ENCODE results near the gene C19orf38. TPM values are rescaled to one million over a fixed set of nuclear protein-coding genes. Genes with fewer than 3 reads are reported as not detected.

Gene C19orf38
- total and polyA plus RNA-seq, 3 donors from 2014 or later = 17.4 to 21.0 (median 19.3) TPM

- TF ChIP-seq POLR2A (IDR thresholded peaks at IDR 0.05) (no peak), CTCF (IDR thresholded peaks at IDR 0.05) (no peak)
- Histone ChIP-seq H3K27ac (no peak overlapping the region), H3K27me3 (no peaks in the 10 kb centered on the region), H3K9me3 (no peaks in the 10 kb centered on the region), H3K4me3 (no peak overlapping the region), H3K4me1 (peaks cover 14% of the 10 kb centered on the region), H3K36me3 (ENCODE audit: low read depth, missing control alignments) (no peaks in the 10 kb centered on the region)
- no peak for DNase-seq
- 67 to 73% methylated on average over 20 of the region's 20 CpGs for WGBS, 2 donors
- intact Hi-C loops (cut with DNase I; ENCODE audit: low total_unique reads) = no loop called here
These were observed 37.3 kb downstream of the C19orf38 start for GRCh38 chr19:10885201-10886169.

GRCh38 chr19:10887616-10888367, 39.6 kb downstream of the C19orf38 start:
- TF ChIP-seq CTCF (IDR thresholded peaks at IDR 0.05) = no peak
- no peak for TF ChIP-seq POLR2A (IDR thresholded peaks at IDR 0.05)
- DNase-seq = no peak
- H3K27me3 ChIP-seq = no peaks in the 10 kb centered on the region
- no peak overlapping the region for H3K4me3 ChIP-seq
- WGBS, 2 donors = 85% methylated on average over 6 to 9 of the region's 9 CpGs
- no peaks in the 10 kb centered on the region for H3K9me3 ChIP-seq
- H3K4me1 ChIP-seq = peaks cover 15% of the 10 kb centered on the region
- no peaks in the 10 kb centered on the region for H3K36me3 ChIP-seq (ENCODE audit: low read depth, missing control alignments)
- no peak overlapping the region for H3K27ac ChIP-seq
- intact Hi-C loops (cut with DNase I; ENCODE audit: low total_unique reads) = no loop called here

- Histone ChIP-seq H3K4me1 (peaks cover 15% of the 10 kb centered on the region), H3K27me3 (no peaks in the 10 kb centered on the region), H3K4me3 (no peak overlapping the region), H3K27ac (no peak overlapping the region), H3K36me3 (ENCODE audit: low read depth, missing control alignments) (no peaks in the 10 kb centered on the region), H3K9me3 (no peaks in the 10 kb centered on the region)
- no peak for DNase-seq
- WGBS, 2 donors = 77 to 82% methylated on average over 6 to 13 of the region's 13 CpGs
- intact Hi-C loops (cut with DNase I; ENCODE audit: low total_unique reads) = no loop called here
- TF ChIP-seq POLR2A (IDR thresholded peaks at IDR 0.05) = no peak
- no peak for TF ChIP-seq CTCF (IDR thresholded peaks at IDR 0.05)
These were observed 40.2 kb downstream of the C19orf38 start for GRCh38 chr19:10888421-10888866.

- peaks cover 25% of the 10 kb centered on the region for H3K4me1 ChIP-seq
- DNase-seq = no peak
- H3K9me3 ChIP-seq = no peaks in the 10 kb centered on the region
- intact Hi-C loops (cut with DNase I; ENCODE audit: low total_unique reads) = no loop called here
- TF ChIP-seq CTCF (IDR thresholded peaks at IDR 0.05) = no peak
- TF ChIP-seq POLR2A (IDR thresholded peaks at IDR 0.05) = no peak
- no peak overlapping the region for H3K27ac ChIP-seq
- H3K27me3 ChIP-seq = no peaks in the 10 kb centered on the region
- no peaks in the 10 kb centered on the region for H3K36me3 ChIP-seq (ENCODE audit: low read depth, missing control alignments)
- 92 to 96% methylated on average over 4 of the region's 4 CpGs for WGBS, 2 donors
- H3K4me3 ChIP-seq = no peak overlapping the region
These were observed 41.7 kb downstream of the C19orf38 start for GRCh38 chr19:10889880-10890279.

All from testis (tissue), 3 donors.